SK-N-SH treated with all-trans-retinoic acid at 6 μM for 48 hours (cell line): ENCODE results near the gene FHIT.

ENCODE experiments used
- ATAC-seq: fragments of 200-7000 bp; cut with Tn5 transposase; 3 replicates; pipeline ENCODE4 v1.9.1; 2020; ENCODE audit warnings: mild to moderate bottlenecking, moderate library complexity
- ARNTL ChIP-seq: fragments of 450-650 bp; formaldehyde crosslinking; IDR thresholded peaks from 2 replicates; pipeline ENCODE4 v1.5.0; 2020; ENCODE audit warnings: low read depth, mild to moderate bottlenecking, moderate library complexity, borderline replicate concordance
- CSRNP3 ChIP-seq: fragments of 250-450 bp; sonication (Bioruptor Pico); IDR thresholded peaks from 2 replicates; pipeline ENCODE4 v1.5.1; 2021; ENCODE audit warnings: mild to moderate bottlenecking, moderate library complexity
- ESRRG ChIP-seq: fragments of 250-450 bp; sonication (Bioruptor Pico); IDR thresholded peaks from 2 replicates; pipeline ENCODE4 v1.6.1; 2021; ENCODE audit warnings: mild to moderate bottlenecking
- GLIS3 ChIP-seq: fragments of 250-450 bp; sonication (Bioruptor Pico); IDR thresholded peaks from 2 replicates; pipeline ENCODE4 v1.5.0; 2020; ENCODE audit warnings: mild to moderate bottlenecking, moderate library complexity
- ISL1 ChIP-seq: fragments of 250-450 bp; sonication (Bioruptor Pico); IDR thresholded peaks from 2 replicates; pipeline ENCODE4 v2.1.2; 2022; ENCODE audit warnings: mild to moderate bottlenecking, moderate library complexity
- OSR1 ChIP-seq: fragments of 250-450 bp; sonication (Bioruptor Pico); IDR thresholded peaks from 2 replicates; pipeline ENCODE4 v1.8.0; 2022; ENCODE audit warnings: moderate library complexity, mild to moderate bottlenecking, inconsistent platforms
- PATZ1 ChIP-seq: fragments of 250-450 bp; sonication (Bioruptor Pico); IDR thresholded peaks from 2 replicates; pipeline ENCODE4 v1.8.0; 2020; ENCODE audit warnings: mild to moderate bottlenecking, moderate library complexity, borderline replicate concordance
- POU6F1 ChIP-seq: fragments of 250-450 bp; sonication (Bioruptor Pico); IDR thresholded peaks from 2 replicates; pipeline ENCODE4 v1.8.0; 2021; ENCODE audit warnings: low read depth, mild to moderate bottlenecking, moderate library complexity, borderline replicate concordance
- PPARA ChIP-seq: fragments of 250-450 bp; sonication (Bioruptor Pico); IDR thresholded peaks from 2 replicates; pipeline ENCODE4 v1.5.0; 2020; ENCODE audit warnings: mild to moderate bottlenecking, borderline replicate concordance
- RARB ChIP-seq: fragments of 250-450 bp; sonication (Bioruptor Pico); IDR thresholded peaks from 2 replicates; pipeline ENCODE4 v1.8.0; 2021; ENCODE audit warnings: mild to moderate bottlenecking, moderate library complexity
- SNAI2 ChIP-seq: fragments of 250-450 bp; sonication (Bioruptor Pico); IDR thresholded peaks from 2 replicates; pipeline ENCODE4 v1.5.0; 2020; ENCODE audit warnings: mild to moderate bottlenecking, moderate library complexity
- TCF4 ChIP-seq: fragments of 250-450 bp; sonication (Bioruptor Pico); IDR thresholded peaks from 2 replicates; pipeline ENCODE4 v1.8.0; 2021; ENCODE audit warnings: mild to moderate bottlenecking, moderate library complexity, borderline replicate concordance
- TSHZ2 ChIP-seq: fragments of 250-450 bp; sonication (Bioruptor Pico); IDR thresholded peaks from 2 replicates; pipeline ENCODE4 v1.5.0; 2020; ENCODE audit warnings: mild to moderate bottlenecking, moderate library complexity
- ZC3H10 ChIP-seq: fragments of 250-450 bp; sonication (Bioruptor Pico); IDR thresholded peaks from 2 replicates; pipeline ENCODE4 v1.5.1; 2021; ENCODE audit warnings: mild to moderate bottlenecking, moderate library complexity
- ZFP3 ChIP-seq: fragments of 250-450 bp; sonication (Bioruptor Pico); IDR thresholded peaks from 2 replicates; pipeline ENCODE4 v1.5.0; 2020; ENCODE audit warnings: mild to moderate bottlenecking, moderate library complexity
- ZFP30 ChIP-seq: fragments of 450-650 bp; formaldehyde crosslinking; IDR thresholded peaks from 2 replicates; pipeline ENCODE4 v1.5.0; 2022; ENCODE audit warnings: mild to moderate bottlenecking, moderate library complexity
- ZNF565 ChIP-seq: fragments of 450-650 bp; formaldehyde crosslinking; conservative IDR thresholded peaks from 2 replicates; pipeline ENCODE4 v1.5.0; 2020; ENCODE audit warnings: low read depth, mild to moderate bottlenecking, moderate library complexity
- ZNF70 ChIP-seq: fragments of 450-650 bp; formaldehyde crosslinking; IDR thresholded peaks from 2 replicates; pipeline ENCODE4 v1.5.0; 2020; ENCODE audit warnings: mild to moderate bottlenecking, moderate library complexity
- ZNF8 ChIP-seq: fragments of 450-650 bp; formaldehyde crosslinking; IDR thresholded peaks from 2 replicates; pipeline ENCODE4 v1.5.0; 2020; ENCODE audit warnings: mild to moderate bottlenecking, moderate library complexity
- TF ChIP-seq, protein P1 (sequence below): fragments of 250-450 bp; sonication (Bioruptor Pico); IDR thresholded peaks from 2 replicates; pipeline ENCODE4 v1.5.1; 2020; ENCODE audit warnings: low read depth, mild to moderate bottlenecking, moderate library complexity

FHIT gene

GRCh38 chr3:59994732-59995304 lies 1256.4 kb downstream of the FHIT start:
- TF ChIP-seq ZFP3 (CRISPR knock-in tag) (no peak), CSRNP3 (CRISPR knock-in tag) (no peak), POU6F1 (CRISPR knock-in tag) (no peak), TSHZ2 (CRISPR knock-in tag) (no peak), GLIS3 (CRISPR knock-in tag) (no peak), ZC3H10 (CRISPR knock-in tag) (no peak), ZNF8 (no peak), ISL1 (CRISPR knock-in tag) (no peak), SNAI2 (CRISPR knock-in tag) (no peak), ZNF70 (CRISPR knock-in tag) (no peak), PATZ1 (no peak), ARNTL (no peak), ZNF565 (no peak), RARB (no peak), ESRRG (no peak), ZFP30 (CRISPR knock-in tag) (no peak), PPARA (CRISPR knock-in tag) (no peak)
- TF ChIP-seq, protein P1, sequence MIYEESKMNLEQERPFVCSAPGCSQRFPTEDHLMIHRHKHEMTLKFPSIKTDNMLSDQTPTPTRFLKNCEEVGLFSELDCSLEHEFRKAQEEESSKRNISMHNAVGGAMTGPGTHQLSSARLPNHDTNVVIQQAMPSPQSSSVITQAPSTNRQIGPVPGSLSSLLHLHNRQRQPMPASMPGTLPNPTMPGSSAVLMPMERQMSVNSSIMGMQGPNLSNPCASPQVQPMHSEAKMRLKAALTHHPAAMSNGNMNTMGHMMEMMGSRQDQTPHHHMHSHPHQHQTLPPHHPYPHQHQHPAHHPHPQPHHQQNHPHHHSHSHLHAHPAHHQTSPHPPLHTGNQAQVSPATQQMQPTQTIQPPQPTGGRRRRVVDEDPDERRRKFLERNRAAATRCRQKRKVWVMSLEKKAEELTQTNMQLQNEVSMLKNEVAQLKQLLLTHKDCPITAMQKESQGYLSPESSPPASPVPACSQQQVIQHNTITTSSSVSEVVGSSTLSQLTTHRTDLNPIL (CRISPR knock-in tag), result no peak
- no peak for ATAC-seq

GRCh38 chr3:59992578-59992977 lies 1258.7 kb downstream of the FHIT start:
- no peak for ATAC-seq
- TF ChIP-seq PATZ1 (no peak), TSHZ2 (CRISPR knock-in tag) (no peak), ARNTL (no peak), ESRRG (no peak), TCF4 (CRISPR knock-in tag) (no peak), ZNF8 (no peak), ZNF565 (no peak), RARB (no peak), ZFP3 (CRISPR knock-in tag) (no peak), CSRNP3 (CRISPR knock-in tag) (no peak), OSR1 (CRISPR knock-in tag) (no peak)
- TF ChIP-seq, protein P1 (CRISPR knock-in tag), result no peak
